GM23338 (cell line): ENCODE measurements around the gene DDI2. TPM values are rescaled to one million over a fixed set of nuclear protein-coding genes. Genes with fewer than 3 reads are reported as not detected.

Experiments used
- ATAC-seq: fragments of 200-7000 bp; cut with Tn5 transposase; 3 replicates; pipeline ENCODE4 v1.9.1; 2020
- DNase-seq: peaks from one replicate; pipeline ENCODE4 v3.0.0-alpha.2; 2015; ENCODE audit warnings: low spot score
- H2AFZ ChIP-seq: fragments of 200-600 bp; sonication (generic); 2 replicates; pipeline ENCODE4 v1.8.0; 2016; ENCODE audit warnings: antibody characterized with exemption, mild to moderate bottlenecking, moderate library complexity
- H3F3A ChIP-seq: fragments of 200-600 bp; sonication (generic); replicated peaks from 2 replicates; pipeline ENCODE4 v1.8.0; 2017; ENCODE audit warnings: antibody characterized with exemption, mixed run types, low read depth
- H3K27ac ChIP-seq: fragments of 200-600 bp; sonication (generic); 2 replicates; pipeline ENCODE4 v1.6.1; 2016; ENCODE audit warnings: low read depth
- H3K27me3 ChIP-seq: fragments of 200-600 bp; sonication (generic); 2 replicates; pipeline ENCODE4 v1.8.0; 2016; ENCODE audit warnings: mild to moderate bottlenecking, mixed run types, moderate library complexity; ENCODE audit not compliant: insufficient read depth
- H3K36me3 ChIP-seq: fragments of 200-600 bp; sonication (generic); 2 replicates; pipeline ENCODE4 v1.8.0; 2016; ENCODE audit warnings: mild to moderate bottlenecking; ENCODE audit not compliant: insufficient read depth
- H3K4me1 ChIP-seq: fragments of 200-600 bp; sonication (generic); 2 replicates; pipeline ENCODE4 v1.8.0; 2016; ENCODE audit warnings: mild to moderate bottlenecking, moderate library complexity; ENCODE audit not compliant: insufficient read depth
- H3K4me2 ChIP-seq: fragments of 200-600 bp; sonication (generic); 2 replicates; pipeline ENCODE4 v1.7.1; 2017; ENCODE audit warnings: mixed run types
- H3K4me3 ChIP-seq: fragments of 200-600 bp; sonication (generic); 2 replicates; pipeline ENCODE4 v1.6.1; 2016; ENCODE audit warnings: mixed run types
- H3K79me2 ChIP-seq: fragments of 200-600 bp; sonication (generic); replicated peaks from 2 replicates; pipeline ENCODE4 v1.8.0; 2017; ENCODE audit warnings: mild to moderate bottlenecking; ENCODE audit not compliant: insufficient read depth
- H3K9me2 ChIP-seq: fragments of 200-600 bp; sonication (generic); 2 replicates; pipeline ENCODE4 v1.8.0; 2017; ENCODE audit not compliant: insufficient read depth
- H4K20me1 ChIP-seq: fragments of 200-600 bp; sonication (generic); replicated peaks from 2 replicates; pipeline ENCODE4 v1.8.0; 2017; ENCODE audit warnings: mild to moderate bottlenecking; ENCODE audit not compliant: insufficient read depth
- H3K27ac Mint-ChIP-seq: 2 replicates; pipeline ENCODE4 v1.8.0; 2020; ENCODE audit warnings: inconsistent platforms, mild to moderate bottlenecking, moderate library complexity, mixed read lengths
- H3K27me3 Mint-ChIP-seq: 3 replicates; pipeline ENCODE4 v1.8.0; 2022; ENCODE audit warnings: low read depth, mild to moderate bottlenecking, moderate library complexity, mixed read lengths, inconsistent platforms; ENCODE audit not compliant: insufficient read depth, poor library complexity
- H3K36me3 Mint-ChIP-seq: 3 replicates; pipeline ENCODE4 v1.8.0; 2021; ENCODE audit warnings: low read depth, mild to moderate bottlenecking, inconsistent platforms, moderate library complexity, mixed read lengths
- H3K4me1 Mint-ChIP-seq: 3 replicates; pipeline ENCODE4 v1.8.0; 2020; ENCODE audit warnings: mild to moderate bottlenecking, inconsistent platforms, mixed read lengths
- H3K4me3 Mint-ChIP-seq: 3 replicates; pipeline ENCODE4 v1.8.0; 2021; ENCODE audit warnings: moderate library complexity, mild to moderate bottlenecking, inconsistent platforms, mixed read lengths
- H3K9me3 Mint-ChIP-seq: 3 replicates; pipeline ENCODE4 v1.8.0; 2020; ENCODE audit warnings: moderate library complexity, mild to moderate bottlenecking, inconsistent platforms, mixed read lengths
- POLR2AphosphoS5 ChIP-seq: IDR thresholded peaks from 2 replicates; pipeline ENCODE4 v1.6.1; 2016; ENCODE audit warnings: antibody characterized with exemption, low read depth
- long read RNA-seq: library from polyadenylated mRNA; unstranded; transcript quantifications from one replicate; pipeline ENCODE4 v2.0.0, GENCODE V29; 2020; ENCODE audit not compliant: unreplicated experiment
- polyA plus RNA-seq: library from polyadenylated mRNA; unstranded; fragments of >200 nt; fragmentation: Nextera tagmentation; extraction: Ambion mirVana; gene quantifications from 2 replicates; pipeline ENCODE4 v1.2.1, GENCODE V29; 2016
- total RNA-seq: library from RNA; depleted of rRNA; stranded (reverse); fragments of >200 nt; shearing (Covaris generic); gene quantifications from 2 replicates; pipeline ENCODE4 v1.2.3, GENCODE V29; 2014; rRNA removed
- TF ChIP-seq, protein P1 (sequence below): fragments of 250-450 bp; sonication (Bioruptor Pico); IDR thresholded peaks from 2 replicates; pipeline ENCODE4 v1.5.0; 2020; ENCODE audit warnings: mild to moderate bottlenecking, moderate library complexity
- TF ChIP-seq, protein P2 (sequence below): IDR thresholded peaks from 2 replicates; pipeline ENCODE4 v1.6.1; 2016; ENCODE audit warnings: antibody characterized with exemption

DDI2 gene
- total RNA-seq (34.8 and 43.3 TPM in 2 replicates), polyA plus RNA-seq (6.7 and 8.0 TPM in 2 replicates)
- long read RNA-seq, partial matches to known transcripts: 0 of 4 reads
- long read RNA-seq, other reads (novel, unspliced or antisense): 4 of 4 reads

DNA sequence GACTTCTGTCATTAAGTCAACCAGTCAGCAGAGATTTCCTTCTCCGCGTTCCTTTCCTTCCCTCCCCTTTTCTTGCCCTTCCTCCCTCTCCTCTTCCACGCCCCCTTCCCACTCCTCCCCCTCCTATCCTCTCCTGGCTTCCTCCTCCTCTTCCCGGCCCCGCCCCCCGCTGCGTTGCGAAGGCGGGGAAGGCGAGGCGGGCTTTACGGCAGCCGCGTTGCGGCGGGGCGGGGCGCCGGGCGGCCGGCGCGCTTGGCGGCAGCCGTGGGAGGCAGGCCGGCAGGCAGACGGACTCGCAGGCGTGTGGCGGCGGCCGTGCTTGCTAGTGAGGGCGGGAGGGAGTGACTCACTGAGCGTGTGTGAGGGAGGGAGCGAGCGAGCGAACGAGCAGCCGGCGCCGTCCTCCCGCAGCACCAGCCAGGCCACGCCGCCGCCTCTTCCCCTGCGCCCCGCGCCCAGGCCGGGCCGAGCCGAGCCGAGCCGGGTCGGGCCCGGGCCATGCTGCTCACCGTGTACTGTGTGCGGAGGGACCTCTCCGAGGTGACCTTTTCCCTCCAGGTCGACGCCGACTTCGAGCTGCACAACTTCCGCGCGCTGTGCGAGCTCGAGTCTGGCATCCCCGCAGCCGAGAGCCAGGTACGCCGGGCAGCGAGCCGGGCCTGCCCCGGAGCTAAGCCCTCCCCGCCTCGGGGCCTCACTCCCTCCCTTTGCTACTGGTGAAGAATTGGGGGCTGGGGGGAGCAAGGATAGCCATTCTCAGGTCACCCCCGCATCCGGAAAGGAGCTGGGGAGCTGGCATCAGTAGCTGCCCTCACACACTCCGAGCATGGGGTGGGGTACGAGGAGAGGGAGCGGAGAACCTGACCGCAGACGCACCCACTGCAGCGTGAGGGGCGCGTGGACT, at the start of gene DDI2:
Gene DDI2 (plus strand): TSS at position 286 of the 904 bp plus-strand sequence. CDS start 213 bp downstream, at position 499.
- H3K4me2 ChIP-seq: peak within 1 kb of the TSS; percentile 91
- peak within 1 kb of the TSS; percentile 98 for H3K4me3 ChIP-seq
- no peaks in the 10 kb centered on the region for H3K27me3 ChIP-seq
- H2AFZ ChIP-seq: peak within 1 kb of the TSS; percentile 87
- peak within 1 kb of the TSS; percentile 94 for H3K27ac Mint-ChIP-seq
- ATAC-seq: peak; percentile 86
- peak; percentile 98 for DNase-seq
- peaks cover 5% of the 10 kb centered on the region; the same call in 1 of the 2 replicates for H3K36me3 ChIP-seq
- peaks cover 4% of the 10 kb centered on the region; the same call in 1 of the 2 replicates for H3F3A ChIP-seq
- H3K4me1 ChIP-seq: peaks cover 17% of the 10 kb centered on the region; the same call in 1 of the 2 replicates
- peaks cover 50% of the 10 kb centered on the region for H3K79me2 ChIP-seq
- peaks cover 13% of the 10 kb centered on the region for H3K27me3 Mint-ChIP-seq
- no peaks in the 10 kb centered on the region for H3K9me3 Mint-ChIP-seq
- peak within 1 kb of the TSS; percentile 76 for H3K27ac ChIP-seq
- H4K20me1 ChIP-seq: peaks cover 22% of the 10 kb centered on the region
- peak within 1 kb of the TSS; percentile 98 for H3K4me3 Mint-ChIP-seq
- TF ChIP-seq, protein P1, sequence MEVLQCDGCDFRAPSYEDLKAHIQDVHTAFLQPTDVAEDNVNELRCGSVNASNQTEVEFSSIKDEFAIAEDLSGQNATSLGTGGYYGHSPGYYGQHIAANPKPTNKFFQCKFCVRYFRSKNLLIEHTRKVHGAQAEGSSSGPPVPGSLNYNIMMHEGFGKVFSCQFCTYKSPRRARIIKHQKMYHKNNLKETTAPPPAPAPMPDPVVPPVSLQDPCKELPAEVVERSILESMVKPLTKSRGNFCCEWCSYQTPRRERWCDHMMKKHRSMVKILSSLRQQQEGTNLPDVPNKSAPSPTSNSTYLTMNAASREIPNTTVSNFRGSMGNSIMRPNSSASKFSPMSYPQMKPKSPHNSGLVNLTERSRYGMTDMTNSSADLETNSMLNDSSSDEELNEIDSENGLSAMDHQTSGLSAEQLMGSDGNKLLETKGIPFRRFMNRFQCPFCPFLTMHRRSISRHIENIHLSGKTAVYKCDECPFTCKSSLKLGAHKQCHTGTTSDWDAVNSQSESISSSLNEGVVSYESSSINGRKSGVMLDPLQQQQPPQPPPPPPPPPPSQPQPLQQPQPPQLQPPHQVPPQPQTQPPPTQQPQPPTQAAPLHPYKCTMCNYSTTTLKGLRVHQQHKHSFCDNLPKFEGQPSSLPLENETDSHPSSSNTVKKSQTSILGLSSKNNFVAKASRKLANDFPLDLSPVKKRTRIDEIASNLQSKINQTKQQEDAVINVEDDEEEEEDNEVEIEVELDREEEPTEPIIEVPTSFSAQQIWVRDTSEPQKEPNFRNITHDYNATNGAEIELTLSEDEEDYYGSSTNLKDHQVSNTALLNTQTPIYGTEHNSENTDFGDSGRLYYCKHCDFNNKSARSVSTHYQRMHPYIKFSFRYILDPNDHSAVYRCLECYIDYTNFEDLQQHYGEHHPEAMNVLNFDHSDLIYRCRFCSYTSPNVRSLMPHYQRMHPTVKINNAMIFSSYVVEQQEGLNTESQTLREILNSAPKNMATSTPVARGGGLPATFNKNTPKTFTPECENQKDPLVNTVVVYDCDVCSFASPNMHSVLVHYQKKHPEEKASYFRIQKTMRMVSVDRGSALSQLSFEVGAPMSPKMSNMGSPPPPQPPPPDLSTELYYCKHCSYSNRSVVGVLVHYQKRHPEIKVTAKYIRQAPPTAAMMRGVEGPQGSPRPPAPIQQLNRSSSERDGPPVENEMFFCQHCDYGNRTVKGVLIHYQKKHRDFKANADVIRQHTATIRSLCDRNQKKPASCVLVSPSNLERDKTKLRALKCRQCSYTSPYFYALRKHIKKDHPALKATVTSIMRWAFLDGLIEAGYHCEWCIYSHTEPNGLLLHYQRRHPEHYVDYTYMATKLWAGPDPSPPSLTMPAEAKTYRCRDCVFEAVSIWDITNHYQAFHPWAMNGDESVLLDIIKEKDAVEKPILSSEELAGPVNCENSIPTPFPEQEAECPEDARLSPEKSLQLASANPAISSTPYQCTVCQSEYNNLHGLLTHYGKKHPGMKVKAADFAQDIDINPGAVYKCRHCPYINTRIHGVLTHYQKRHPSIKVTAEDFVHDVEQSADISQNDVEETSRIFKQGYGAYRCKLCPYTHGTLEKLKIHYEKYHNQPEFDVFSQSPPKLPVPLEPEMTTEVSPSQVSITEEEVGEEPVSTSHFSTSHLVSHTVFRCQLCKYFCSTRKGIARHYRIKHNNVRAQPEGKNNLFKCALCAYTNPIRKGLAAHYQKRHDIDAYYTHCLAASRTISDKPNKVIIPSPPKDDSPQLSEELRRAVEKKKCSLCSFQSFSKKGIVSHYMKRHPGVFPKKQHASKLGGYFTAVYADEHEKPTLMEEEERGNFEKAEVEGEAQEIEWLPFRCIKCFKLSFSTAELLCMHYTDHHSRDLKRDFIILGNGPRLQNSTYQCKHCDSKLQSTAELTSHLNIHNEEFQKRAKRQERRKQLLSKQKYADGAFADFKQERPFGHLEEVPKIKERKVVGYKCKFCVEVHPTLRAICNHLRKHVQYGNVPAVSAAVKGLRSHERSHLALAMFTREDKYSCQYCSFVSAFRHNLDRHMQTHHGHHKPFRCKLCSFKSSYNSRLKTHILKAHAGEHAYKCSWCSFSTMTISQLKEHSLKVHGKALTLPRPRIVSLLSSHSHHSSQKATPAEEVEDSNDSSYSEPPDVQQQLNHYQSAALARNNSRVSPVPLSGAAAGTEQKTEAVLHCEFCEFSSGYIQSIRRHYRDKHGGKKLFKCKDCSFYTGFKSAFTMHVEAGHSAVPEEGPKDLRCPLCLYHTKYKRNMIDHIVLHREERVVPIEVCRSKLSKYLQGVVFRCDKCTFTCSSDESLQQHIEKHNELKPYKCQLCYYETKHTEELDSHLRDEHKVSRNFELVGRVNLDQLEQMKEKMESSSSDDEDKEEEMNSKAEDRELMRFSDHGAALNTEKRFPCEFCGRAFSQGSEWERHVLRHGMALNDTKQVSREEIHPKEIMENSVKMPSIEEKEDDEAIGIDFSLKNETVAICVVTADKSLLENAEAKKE (CRISPR knock-in tag): no peak
- TF ChIP-seq, protein P2, sequence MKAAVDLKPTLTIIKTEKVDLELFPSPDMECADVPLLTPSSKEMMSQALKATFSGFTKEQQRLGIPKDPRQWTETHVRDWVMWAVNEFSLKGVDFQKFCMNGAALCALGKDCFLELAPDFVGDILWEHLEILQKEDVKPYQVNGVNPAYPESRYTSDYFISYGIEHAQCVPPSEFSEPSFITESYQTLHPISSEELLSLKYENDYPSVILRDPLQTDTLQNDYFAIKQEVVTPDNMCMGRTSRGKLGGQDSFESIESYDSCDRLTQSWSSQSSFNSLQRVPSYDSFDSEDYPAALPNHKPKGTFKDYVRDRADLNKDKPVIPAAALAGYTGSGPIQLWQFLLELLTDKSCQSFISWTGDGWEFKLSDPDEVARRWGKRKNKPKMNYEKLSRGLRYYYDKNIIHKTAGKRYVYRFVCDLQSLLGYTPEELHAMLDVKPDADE: no peak
- peak; percentile 88 for TF ChIP-seq POLR2AphosphoS5
- peaks cover 8% of the 10 kb centered on the region; the same call in 2 of the 3 replicates for H3K36me3 Mint-ChIP-seq
- no peaks in the 10 kb centered on the region; the same call in 1 of the 2 replicates for H3K9me2 ChIP-seq
- H3K4me1 Mint-ChIP-seq: peaks cover 21% of the 10 kb centered on the region
